ENCODE results near the gene NPAS3.

NPAS3 gene

GRCh38 chr14:33063521-33063920 lies 124.8 kb downstream of the NPAS3 start:
- no peaks in the 10 kb centered on the region for H3K27me3 ChIP-seq (ENCODE audit: insufficient read depth, low read length, poor library complexity)
- no peaks in the 10 kb centered on the region for H3K9me3 ChIP-seq (ENCODE audit: insufficient read depth, low read length, severe bottlenecking)
- H3K27ac ChIP-seq (ENCODE audit: low read length), result no peak overlapping the region
- TF ChIP-seq CTCF (IDR thresholded peaks at IDR 0.05; ENCODE audit: borderline replicate concordance, extremely low read depth, low read length, poor library complexity, severe bottlenecking) (no peak), EZH2 (IDR thresholded peaks at IDR 0.05; ENCODE audit: borderline replicate concordance, low read depth, low read length, severe bottlenecking) (no peak)
- H3K4me3 ChIP-seq (ENCODE audit: low read depth in 1 of 2, low read length in 2 of 2), result no peak overlapping the region
- H4K20me1 ChIP-seq (ENCODE audit: insufficient read depth, low read length), result no peaks in the 10 kb centered on the region
- H2AFZ ChIP-seq (ENCODE audit: low read depth, low read length), result no peak overlapping the region
- no peak for DNase-seq
- no peaks in the 10 kb centered on the region for H3K36me3 ChIP-seq (ENCODE audit: insufficient read depth, low read length)
- H3K4me2 ChIP-seq (ENCODE audit: insufficient read depth, low read length), result no peak overlapping the region
- no peaks in the 10 kb centered on the region for H3K4me1 ChIP-seq (ENCODE audit: insufficient read depth, low read length)
- no peak for ATAC-seq (ENCODE audit: insufficient read depth, low read depth)
- no peak overlapping the region for H3K9ac ChIP-seq (ENCODE audit: low read depth, low read length)
- H3K79me2 ChIP-seq (ENCODE audit: insufficient read depth, low read length), result no peaks in the 10 kb centered on the region

GRCh38 chr14:33065634-33066033 lies 127.0 kb downstream of the NPAS3 start:
- H4K20me1 ChIP-seq (ENCODE audit: insufficient read depth, low read length), result no peaks in the 10 kb centered on the region
- no peak overlapping the region for H3K27ac ChIP-seq (ENCODE audit: low read length)
- H3K27me3 ChIP-seq (ENCODE audit: insufficient read depth, low read length, poor library complexity), result no peaks in the 10 kb centered on the region
- no peaks in the 10 kb centered on the region for H3K36me3 ChIP-seq (ENCODE audit: insufficient read depth, low read length)
- no peaks in the 10 kb centered on the region for H3K79me2 ChIP-seq (ENCODE audit: insufficient read depth, low read length)
- H3K9me3 ChIP-seq (ENCODE audit: insufficient read depth, low read length, severe bottlenecking), result no peaks in the 10 kb centered on the region
- no peak overlapping the region for H3K4me3 ChIP-seq (ENCODE audit: low read depth in 1 of 2, low read length in 2 of 2)
- H3K4me2 ChIP-seq (ENCODE audit: insufficient read depth, low read length), result no peak overlapping the region
- no peak for ATAC-seq (ENCODE audit: insufficient read depth, low read depth)
- no peak for TF ChIP-seq EZH2 (IDR thresholded peaks at IDR 0.05; ENCODE audit: borderline replicate concordance, low read depth, low read length, severe bottlenecking)
- no peak for TF ChIP-seq CTCF (IDR thresholded peaks at IDR 0.05; ENCODE audit: borderline replicate concordance, extremely low read depth, low read length, poor library complexity, severe bottlenecking)
- no peak overlapping the region for H3K9ac ChIP-seq (ENCODE audit: low read depth, low read length)
- H2AFZ ChIP-seq (ENCODE audit: low read depth, low read length), result no peak overlapping the region
- H3K4me1 ChIP-seq (ENCODE audit: insufficient read depth, low read length), result no peaks in the 10 kb centered on the region
- DNase-seq, result no peak

DNA sequence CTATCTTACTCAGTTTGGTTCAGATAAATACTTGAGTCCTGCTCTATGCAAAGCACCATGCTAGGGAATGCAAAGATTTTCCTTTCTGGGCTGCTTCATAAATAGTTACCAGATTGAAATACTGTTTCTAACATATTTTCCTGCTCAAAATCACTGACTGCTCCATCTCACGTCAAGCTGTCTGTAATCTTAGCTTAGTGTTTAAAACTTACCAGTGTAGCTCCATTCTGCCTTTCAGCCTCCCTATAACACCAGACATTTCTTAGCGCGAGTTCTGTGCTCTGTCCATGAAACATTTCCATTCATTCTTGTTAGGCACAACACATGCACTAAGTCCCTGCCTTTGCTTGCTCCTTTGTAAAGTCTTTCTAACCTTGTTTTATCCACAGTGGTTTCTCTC lies 129.4 kb downstream of the NPAS3 start:
- no peaks in the 10 kb centered on the region for H3K9me3 ChIP-seq (ENCODE audit: insufficient read depth, low read length, severe bottlenecking)
- no peak overlapping the region for H3K4me3 ChIP-seq (ENCODE audit: low read depth in 1 of 2, low read length in 2 of 2)
- H3K27ac ChIP-seq (ENCODE audit: low read length), result no peak overlapping the region
- no peaks in the 10 kb centered on the region for H3K36me3 ChIP-seq (ENCODE audit: insufficient read depth, low read length)
- H3K4me2 ChIP-seq (ENCODE audit: insufficient read depth, low read length), result no peak overlapping the region
- TF ChIP-seq EZH2 (IDR thresholded peaks at IDR 0.05; ENCODE audit: borderline replicate concordance, low read depth, low read length, severe bottlenecking) (no peak), CTCF (IDR thresholded peaks at IDR 0.05; ENCODE audit: borderline replicate concordance, extremely low read depth, low read length, poor library complexity, severe bottlenecking) (no peak)
- DNase-seq (no peak), ATAC-seq (ENCODE audit: insufficient read depth, low read depth) (no peak)
- H3K27me3 ChIP-seq (ENCODE audit: insufficient read depth, low read length, poor library complexity), result no peaks in the 10 kb centered on the region
- H3K9ac ChIP-seq (ENCODE audit: low read depth, low read length), result no peak overlapping the region
- no peaks in the 10 kb centered on the region for H3K79me2 ChIP-seq (ENCODE audit: insufficient read depth, low read length)
- no peak overlapping the region for H2AFZ ChIP-seq (ENCODE audit: low read depth, low read length)
- no peaks in the 10 kb centered on the region for H4K20me1 ChIP-seq (ENCODE audit: insufficient read depth, low read length)
- H3K4me1 ChIP-seq (ENCODE audit: insufficient read depth, low read length), result no peaks in the 10 kb centered on the region

- H3K4me3 ChIP-seq (ENCODE audit: low read depth in 1 of 2, low read length in 2 of 2), result no peak overlapping the region
- H3K27ac ChIP-seq (ENCODE audit: low read length), result no peak overlapping the region
- H3K36me3 ChIP-seq (ENCODE audit: insufficient read depth, low read length), result no peaks in the 10 kb centered on the region
- H3K79me2 ChIP-seq (ENCODE audit: insufficient read depth, low read length), result no peaks in the 10 kb centered on the region
- H3K9me3 ChIP-seq (ENCODE audit: insufficient read depth, low read length, severe bottlenecking), result no peaks in the 10 kb centered on the region
- no peaks in the 10 kb centered on the region for H3K4me1 ChIP-seq (ENCODE audit: insufficient read depth, low read length)
- no peak overlapping the region for H3K4me2 ChIP-seq (ENCODE audit: insufficient read depth, low read length)
- H3K27me3 ChIP-seq (ENCODE audit: insufficient read depth, low read length, poor library complexity), result no peaks in the 10 kb centered on the region
- H3K9ac ChIP-seq (ENCODE audit: low read depth, low read length), result no peak overlapping the region
- TF ChIP-seq CTCF (IDR thresholded peaks at IDR 0.05; ENCODE audit: borderline replicate concordance, extremely low read depth, low read length, poor library complexity, severe bottlenecking) (no peak), EZH2 (IDR thresholded peaks at IDR 0.05; ENCODE audit: borderline replicate concordance, low read depth, low read length, severe bottlenecking) (no peak)
- H2AFZ ChIP-seq (ENCODE audit: low read depth, low read length), result no peak overlapping the region
- DNase-seq (no peak), ATAC-seq (ENCODE audit: insufficient read depth, low read depth) (no peak)
- H4K20me1 ChIP-seq (ENCODE audit: insufficient read depth, low read length), result no peaks in the 10 kb centered on the region
Observed at GRCh38 chr14:33068626-33069025, 129.9 kb downstream of the NPAS3 start.

All from DND-41 (cell line).